ENCODE results near the gene TNK2.
A peak's percentile ranks its signal among the peaks of the same experiment; 100 is the strongest.

TNK2 gene

DNA sequence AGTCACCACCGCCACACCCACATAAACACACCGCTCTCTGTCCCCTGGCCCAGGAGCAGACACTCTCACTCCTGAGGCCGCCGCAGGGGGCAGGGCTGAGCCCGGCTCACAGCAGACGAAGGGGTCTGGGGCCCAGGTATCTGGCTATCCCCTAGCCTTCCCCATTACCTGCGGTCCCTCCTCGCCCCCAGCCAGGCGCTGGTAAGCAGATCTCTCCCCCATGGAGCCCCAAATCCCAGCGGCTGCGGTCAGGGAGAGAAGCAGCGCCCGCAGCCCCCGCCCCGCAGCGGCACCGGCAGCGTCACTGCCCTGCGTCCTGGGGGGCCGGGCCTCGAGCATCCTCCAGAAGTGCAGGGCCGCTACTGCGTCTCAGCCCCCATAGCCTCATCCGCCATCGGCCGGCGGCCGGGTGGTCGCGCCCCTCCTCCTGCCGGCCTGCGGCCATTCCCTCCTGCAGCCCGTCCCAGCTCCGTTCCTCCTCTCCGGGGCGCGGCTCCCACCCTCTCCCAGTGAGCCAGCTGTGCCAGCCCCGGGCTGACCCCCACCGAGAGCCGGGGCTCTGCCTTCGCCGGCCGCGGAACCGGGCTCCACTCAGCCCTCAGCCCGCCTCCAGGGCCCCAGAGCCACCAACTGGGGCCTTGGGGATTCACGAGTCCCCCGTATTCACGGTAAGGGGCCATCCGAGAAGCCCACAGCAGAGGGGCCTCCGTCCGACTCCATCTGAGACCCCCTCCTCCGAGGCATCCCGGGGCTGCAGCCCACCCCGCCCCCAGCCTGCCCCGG, 13.1 kb downstream of the TNK2 start:
- Histone ChIP-seq H3K9me3 (ENCODE audit: insufficient read depth, low read length) (no peaks in the 10 kb centered on the region), H3K9ac (ENCODE audit: insufficient read length, low read depth) (peak overlapping the region; percentile 83), H3K4me1 (ENCODE audit: insufficient read depth, insufficient read length) (peaks cover 45% of the 10 kb centered on the region), H3K36me3 (ENCODE audit: insufficient read depth, insufficient read length, low read length) (peaks cover 8% of the 10 kb centered on the region), H3K4me3 (ENCODE audit: insufficient read length, low read depth) (peak overlapping the region; percentile 76), H3K27me3 (ENCODE audit: insufficient read depth, insufficient read length) (no peaks in the 10 kb centered on the region)
- no peak for TF ChIP-seq SUZ12 (IDR thresholded peaks at IDR 0.05; ENCODE audit: extremely low read depth, insufficient read depth, insufficient read length)
- no peak for TF ChIP-seq ZNF274 (IDR thresholded peaks at IDR 0.05; ENCODE audit: low read depth, low read length)
- TF ChIP-seq YY1 (IDR thresholded peaks at IDR 0.05; ENCODE audit: insufficient read depth, insufficient read length), result no peak
- DNase-seq (ENCODE audit: low read depth, low spot score), result no peak

DNA sequence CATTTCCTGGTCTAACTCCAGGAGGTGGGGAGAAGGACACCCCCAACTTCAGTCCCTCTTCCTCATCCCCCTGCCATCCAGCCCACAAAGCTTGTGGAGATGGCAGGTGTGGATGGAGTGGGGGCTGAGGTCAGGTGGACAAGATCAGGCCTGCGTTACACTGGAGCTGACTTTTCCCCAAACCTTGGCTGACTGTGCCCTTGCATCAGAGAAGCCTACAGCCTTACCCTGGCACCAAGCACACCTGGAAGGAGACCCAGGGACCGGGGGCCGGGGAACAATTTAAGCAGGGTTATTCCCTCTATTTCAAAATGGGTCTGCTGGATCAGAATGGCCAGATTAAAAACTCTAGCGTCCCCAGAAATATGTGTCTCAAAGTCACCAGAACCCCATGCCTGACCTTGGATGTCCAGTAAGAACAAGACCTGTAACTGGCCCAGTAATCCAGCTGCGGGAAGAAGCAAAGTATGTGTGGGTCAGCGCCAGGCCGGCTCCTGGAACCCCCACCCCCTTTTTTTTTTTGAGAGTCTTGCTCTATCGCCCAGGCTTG, 14.4 kb downstream of the TNK2 start:
- DNase-seq (ENCODE audit: low read depth, low spot score), result no peak
- peak overlapping the region; percentile 44 for H3K9ac ChIP-seq (ENCODE audit: insufficient read length, low read depth)
- H3K4me1 ChIP-seq (ENCODE audit: insufficient read depth, insufficient read length), result peaks cover 55% of the 10 kb centered on the region
- peaks cover 8% of the 10 kb centered on the region for H3K36me3 ChIP-seq (ENCODE audit: insufficient read depth, insufficient read length, low read length)
- no peak overlapping the region for H3K4me3 ChIP-seq (ENCODE audit: insufficient read length, low read depth)
- TF ChIP-seq ZNF274 (IDR thresholded peaks at IDR 0.05; ENCODE audit: low read depth, low read length), result no peak
- H3K27me3 ChIP-seq (ENCODE audit: insufficient read depth, insufficient read length), result no peaks in the 10 kb centered on the region
- H3K9me3 ChIP-seq (ENCODE audit: insufficient read depth, low read length), result no peaks in the 10 kb centered on the region

DNA sequence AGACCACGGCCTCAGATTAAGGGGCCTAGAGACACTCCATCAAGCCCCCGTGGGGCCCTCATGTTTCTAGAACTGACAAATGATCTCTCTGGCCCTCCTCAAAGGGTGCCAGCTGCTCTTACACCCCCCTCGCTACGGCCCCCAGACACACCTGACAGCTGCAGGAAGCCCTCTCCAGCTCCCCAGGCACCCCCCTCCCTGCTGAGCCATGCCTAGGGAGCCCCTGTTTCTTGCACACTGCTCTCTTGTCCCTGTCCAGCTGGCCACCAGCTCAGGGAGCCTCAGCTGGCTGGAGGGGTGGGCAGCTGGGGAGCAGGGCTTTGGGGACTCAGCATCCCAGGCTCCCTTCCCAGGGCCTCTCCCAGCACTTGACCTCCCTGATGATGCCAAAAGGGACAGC, 14.8 kb downstream of the TNK2 start:
- Histone ChIP-seq H3K36me3 (ENCODE audit: insufficient read depth, insufficient read length, low read length) (peaks cover 9% of the 10 kb centered on the region), H3K9ac (ENCODE audit: insufficient read length, low read depth) (peak overlapping the region; percentile 44), H3K9me3 (ENCODE audit: insufficient read depth, low read length) (no peaks in the 10 kb centered on the region), H3K4me3 (ENCODE audit: insufficient read length, low read depth) (no peak overlapping the region), H3K27me3 (ENCODE audit: insufficient read depth, insufficient read length) (no peaks in the 10 kb centered on the region), H3K4me1 (ENCODE audit: insufficient read depth, insufficient read length) (peaks cover 55% of the 10 kb centered on the region)
- TF ChIP-seq SUZ12 (IDR thresholded peaks at IDR 0.05; ENCODE audit: extremely low read depth, insufficient read depth, insufficient read length) (no peak), ZNF274 (IDR thresholded peaks at IDR 0.05; ENCODE audit: low read depth, low read length) (no peak), YY1 (IDR thresholded peaks at IDR 0.05; ENCODE audit: insufficient read depth, insufficient read length) (no peak)
- DNase-seq (ENCODE audit: low read depth, low spot score), result no peak

DNA sequence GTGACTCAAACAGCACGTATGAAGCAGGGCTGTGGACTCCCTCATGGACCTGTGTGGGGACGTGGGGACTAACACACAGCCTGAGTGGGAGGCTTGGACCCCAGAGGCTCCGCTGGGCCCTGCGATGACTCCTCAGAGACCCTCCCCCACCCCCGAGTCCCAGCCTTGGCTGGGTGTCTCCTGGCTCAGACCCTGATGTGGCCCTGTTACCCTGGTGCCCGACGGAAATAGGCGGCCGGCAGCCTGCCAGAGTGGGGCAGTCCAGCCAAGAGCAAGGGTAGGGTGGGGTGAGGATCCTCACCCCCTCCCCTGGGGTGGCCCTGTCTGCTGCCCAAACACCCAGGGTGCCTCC, 15.3 kb downstream of the TNK2 start:
- DNase-seq (ENCODE audit: low read depth, low spot score), result no peak
- Histone ChIP-seq H3K27me3 (ENCODE audit: insufficient read depth, insufficient read length) (no peaks in the 10 kb centered on the region), H3K9me3 (ENCODE audit: insufficient read depth, low read length) (no peaks in the 10 kb centered on the region), H3K36me3 (ENCODE audit: insufficient read depth, insufficient read length, low read length) (peaks cover 14% of the 10 kb centered on the region), H3K9ac (ENCODE audit: insufficient read length, low read depth) (peak overlapping the region; percentile 7), H3K4me3 (ENCODE audit: insufficient read length, low read depth) (no peak overlapping the region), H3K4me1 (ENCODE audit: insufficient read depth, insufficient read length) (peaks cover 54% of the 10 kb centered on the region)
- no peak for TF ChIP-seq ZNF274 (IDR thresholded peaks at IDR 0.05; ENCODE audit: low read depth, low read length)
- TF ChIP-seq SUZ12 (IDR thresholded peaks at IDR 0.05; ENCODE audit: extremely low read depth, insufficient read depth, insufficient read length), result no peak
- no peak for TF ChIP-seq YY1 (IDR thresholded peaks at IDR 0.05; ENCODE audit: insufficient read depth, insufficient read length)

DNA sequence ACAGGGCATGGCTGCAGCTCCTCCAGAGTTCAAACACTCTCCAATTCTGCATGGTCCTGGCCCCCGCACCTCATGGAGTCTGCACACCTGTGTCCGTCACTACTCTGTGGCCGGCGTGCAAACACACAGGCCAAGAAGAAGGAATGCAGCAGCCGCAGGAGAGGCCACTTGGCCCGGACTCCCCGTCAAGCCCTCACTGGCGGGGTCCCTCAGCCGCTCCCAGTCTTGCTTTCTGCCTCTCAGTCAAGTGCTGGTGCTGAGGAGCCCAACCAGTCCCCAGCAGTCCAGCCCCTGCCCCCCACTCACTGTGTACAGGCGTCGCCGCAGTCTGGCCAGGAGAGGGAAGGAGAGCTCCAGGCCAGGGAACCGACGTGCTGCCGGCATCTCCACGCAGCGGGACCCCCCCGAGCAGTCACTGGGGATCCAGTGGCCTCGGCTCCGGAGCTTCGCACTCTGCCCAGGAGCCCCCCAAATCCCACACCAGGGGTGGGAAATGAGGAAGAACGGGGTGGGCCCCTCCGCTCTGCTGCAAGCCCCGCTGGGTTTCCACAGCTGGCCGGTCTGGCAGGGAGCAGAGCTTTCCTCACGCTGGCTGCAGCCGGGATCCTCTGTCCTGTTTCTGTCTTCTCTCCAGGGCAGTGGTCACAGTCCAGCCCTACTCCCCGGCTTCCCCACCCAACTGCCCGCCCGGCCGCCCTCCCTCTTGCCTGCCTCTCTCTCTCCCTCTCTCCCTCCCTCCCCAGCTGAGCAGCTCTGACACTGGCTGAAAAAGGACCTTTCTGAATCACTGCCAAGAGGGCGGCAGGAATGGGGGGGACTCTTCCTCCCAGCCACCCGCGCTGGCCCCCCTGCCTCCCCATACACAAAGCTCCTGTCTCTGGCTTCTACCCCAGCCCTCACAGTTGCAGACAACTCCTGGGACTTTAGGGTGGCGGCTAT, 16.0 kb downstream of the TNK2 start:
- Histone ChIP-seq H3K36me3 (ENCODE audit: insufficient read depth, insufficient read length, low read length) (peaks cover 20% of the 10 kb centered on the region), H3K27me3 (ENCODE audit: insufficient read depth, insufficient read length) (no peaks in the 10 kb centered on the region), H3K9ac (ENCODE audit: insufficient read length, low read depth) (peak overlapping the region; percentile 61), H3K9me3 (ENCODE audit: insufficient read depth, low read length) (no peaks in the 10 kb centered on the region), H3K4me1 (ENCODE audit: insufficient read depth, insufficient read length) (peaks cover 57% of the 10 kb centered on the region), H3K4me3 (ENCODE audit: insufficient read length, low read depth) (no peak overlapping the region)
- TF ChIP-seq YY1 (IDR thresholded peaks at IDR 0.05; ENCODE audit: insufficient read depth, insufficient read length) (no peak), ZNF274 (IDR thresholded peaks at IDR 0.05; ENCODE audit: low read depth, low read length) (no peak), SUZ12 (IDR thresholded peaks at IDR 0.05; ENCODE audit: extremely low read depth, insufficient read depth, insufficient read length) (no peak)
- no peak for DNase-seq (ENCODE audit: low read depth, low spot score)

DNA sequence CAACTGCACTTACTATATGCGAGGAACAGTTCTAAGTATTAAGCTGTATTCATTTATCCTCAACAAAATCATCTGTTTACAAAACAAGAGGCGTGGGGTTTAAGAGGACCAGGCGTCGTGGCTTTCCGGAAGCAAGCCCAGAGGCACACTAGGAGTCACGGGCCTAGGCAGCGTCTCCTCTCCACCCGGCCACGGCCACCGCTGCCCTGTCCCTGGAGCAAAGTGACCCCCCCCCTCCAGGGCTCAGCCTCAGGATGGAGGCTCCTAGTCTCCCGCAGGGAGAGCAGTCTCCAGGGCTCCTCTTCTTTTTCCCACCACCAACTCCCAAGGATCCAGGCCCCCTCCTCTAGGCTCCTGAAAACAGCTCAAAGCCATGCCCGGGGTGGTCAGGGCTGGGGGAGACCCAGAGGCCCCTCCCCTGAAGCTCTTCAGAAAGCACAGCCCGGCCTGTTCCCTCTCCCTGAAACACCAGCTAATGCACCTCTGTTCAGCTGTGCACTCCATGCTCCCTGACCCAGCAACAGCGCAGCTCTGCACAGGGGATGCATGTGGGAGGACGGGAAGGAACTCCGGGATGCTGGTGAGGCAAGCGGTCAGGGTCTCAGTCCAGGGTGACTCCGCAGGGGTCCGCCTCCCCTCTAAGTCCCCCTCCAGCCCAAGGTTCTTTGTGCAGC, 16.8 kb downstream of the TNK2 start:
- H3K36me3 ChIP-seq (ENCODE audit: insufficient read depth, insufficient read length, low read length), result peaks cover 24% of the 10 kb centered on the region
- TF ChIP-seq SUZ12 (IDR thresholded peaks at IDR 0.05; ENCODE audit: extremely low read depth, insufficient read depth, insufficient read length) (no peak), ZNF274 (IDR thresholded peaks at IDR 0.05; ENCODE audit: low read depth, low read length) (no peak), YY1 (IDR thresholded peaks at IDR 0.05; ENCODE audit: insufficient read depth, insufficient read length) (no peak)
- H3K4me3 ChIP-seq (ENCODE audit: insufficient read length, low read depth), result no peak overlapping the region
- H3K9me3 ChIP-seq (ENCODE audit: insufficient read depth, low read length), result no peaks in the 10 kb centered on the region
- H3K4me1 ChIP-seq (ENCODE audit: insufficient read depth, insufficient read length), result peaks cover 54% of the 10 kb centered on the region
- peak overlapping the region; percentile 61 for H3K9ac ChIP-seq (ENCODE audit: insufficient read length, low read depth)
- DNase-seq (ENCODE audit: low read depth, low spot score), result no peak
- H3K27me3 ChIP-seq (ENCODE audit: insufficient read depth, insufficient read length), result no peaks in the 10 kb centered on the region
